HCT116 (cell line): ENCODE measurements around the gene NAB2. TPM values are rescaled to one million over a fixed set of nuclear protein-coding genes. Genes with fewer than 3 reads are reported as not detected.
A peak's percentile ranks its signal among the peaks of the same experiment; 100 is the strongest.

Source experiments
- ATAC-seq: fragments of 200-7000 bp; cut with Tn5 transposase; 2 replicates; pipeline ENCODE4 v1.9.1; 2020; ENCODE audit warnings: mild to moderate bottlenecking, moderate library complexity
- BruUV-seq: library from RNA; stranded (reverse); fragments of 400-500 nt; replicated peaks from 2 replicates; lab custom pipeline; 2021; lab: Mats Ljungman, UMichigan
- CTCF ChIA-PET: fragments of 300-600 bp; sonication (Branson Sonifier 250); formaldehyde crosslinking; loops from one replicate; lab custom pipeline; 2021; ENCODE audit warnings: antibody characterized with exemption; lab: Charles Lee
- POLR2A ChIA-PET: fragments of 300-600, 350-600 bp; sonication (Branson Sonifier 250); formaldehyde crosslinking; loops from one replicate; lab custom pipeline; 2021; ENCODE audit warnings: antibody characterized with exemption; lab: Charles Lee
- RAD21 ChIA-PET, 2 experiments: fragments of 300-600 bp; sonication (Branson Sonifier 250); formaldehyde crosslinking; loops; one replicate each; lab custom pipeline; 2023; ENCODE audit warnings: low total read pairs in 2 of 2; ENCODE audit not compliant: uncharacterized antibody in 2 of 2, unreplicated experiment in 2 of 2, low non-redundant PET in 1 of 2; lab: Charles Lee
- DNase-seq: peaks from one replicate; pipeline ENCODE4 v3.0.0-alpha.2; 2010; ENCODE audit warnings: low read depth, low spot score
- H2AFZ ChIP-seq: fragments of 200-600 bp; shearing (Covaris generic), sonication (generic); 2 replicates; pipeline ENCODE4 v1.6.1; 2017; ENCODE audit warnings: low read depth, mixed run types, mixed read lengths, antibody characterized with exemption, low read length; ENCODE audit not compliant: poor library complexity, severe bottlenecking
- H3K27ac ChIP-seq: 2 replicates; pipeline ENCODE4 v1.5.1; 2012; ENCODE audit warnings: low read depth, low read length
- H3K27me3 ChIP-seq: fragments of 200-600 bp; sonication (generic); 2 replicates; pipeline ENCODE4 v1.6.1; 2016; ENCODE audit warnings: mixed run types, low read length, mixed read lengths; ENCODE audit not compliant: insufficient read depth
- H3K36me3 ChIP-seq, 2 experiments: fragments of 200-500 bp in 1 of 2; fragments of 200-600 bp in 1 of 2; sonication (Bioruptor generic) in 1 of 2; sonication (generic) in 1 of 2; 2 replicates each; pipeline versions ENCODE4 v1.5.1 to v1.6.1; 2014 to 2016; ENCODE audit warnings: low read length in 2 of 2, inconsistent platforms in 1 of 2, mixed read lengths in 1 of 2, mixed run types in 1 of 2; ENCODE audit not compliant: insufficient read depth in 2 of 2, control insufficient read depth in 1 of 2
- H3K4me1 ChIP-seq, 2 experiments: fragments of 200-600 bp in 1 of 2; sonication (generic) in 1 of 2; 2 replicates each; pipeline versions ENCODE4 v1.5.1 to v1.6.1; 2012 to 2017; ENCODE audit warnings: low read length in 2 of 2, inconsistent platforms in 1 of 2, mild to moderate bottlenecking in 1 of 2, mixed read lengths in 1 of 2, mixed run types in 1 of 2, moderate library complexity in 1 of 2; ENCODE audit not compliant: insufficient read depth in 2 of 2, control insufficient read depth in 1 of 2
- H3K4me2 ChIP-seq: fragments of 200-600 bp; sonication (generic); 2 replicates; pipeline ENCODE4 v1.6.1; 2017; ENCODE audit warnings: mixed run types, low read length, mixed read lengths
- H3K4me3 ChIP-seq, 2 experiments: fragments of 200-600 bp in 1 of 2; sonication (generic) in 1 of 2; replicated peaks in 1 of 2; 2 replicates each; pipeline ENCODE4 v1.5.1; 2011 to 2016; ENCODE audit warnings: low read length in 2 of 2, control low read depth in 1 of 2, low read depth in 1 of 2, mild to moderate bottlenecking in 1 of 2, mixed read lengths in 1 of 2, mixed run types in 1 of 2
- H3K79me2 ChIP-seq: fragments of 200-600 bp; sonication (generic); 2 replicates; pipeline ENCODE4 v1.6.1; 2017; ENCODE audit warnings: mild to moderate bottlenecking, mixed run types, low read length, moderate library complexity, mixed read lengths; ENCODE audit not compliant: insufficient read depth
- H3K9ac ChIP-seq: fragments of 200-600 bp; sonication (generic); 2 replicates; pipeline ENCODE4 v1.6.1; 2016; ENCODE audit warnings: low read length, mixed read lengths
- H3K9me2 ChIP-seq: fragments of 200-600 bp; sonication (generic), shearing (Covaris generic); 2 replicates; pipeline ENCODE4 v1.6.1; 2017; ENCODE audit warnings: mixed run types, mild to moderate bottlenecking, moderate library complexity; ENCODE audit not compliant: insufficient read depth
- H3K9me3 ChIP-seq, 2 experiments: fragments of 200-500 bp in 1 of 2; fragments of 200-600 bp in 1 of 2; sonication (Bioruptor generic) in 1 of 2; sonication (generic) in 1 of 2; 2 replicates each; pipeline ENCODE4 v1.6.1; 2014 to 2017; ENCODE audit warnings: low read length in 2 of 2, mixed read lengths in 2 of 2, inconsistent platforms in 1 of 2, low read depth in 1 of 2, mild to moderate bottlenecking in 1 of 2, mixed run types in 1 of 2, moderate library complexity in 1 of 2; ENCODE audit not compliant: control insufficient read depth in 1 of 2, insufficient read depth in 1 of 2
- H4K20me1 ChIP-seq: fragments of 200-600 bp; sonication (generic), shearing (Covaris generic); 2 replicates; pipeline ENCODE4 v1.6.1; 2017; ENCODE audit warnings: mixed run types, mild to moderate bottlenecking, moderate library complexity; ENCODE audit not compliant: insufficient read depth
- EGR1 ChIP-seq: IDR thresholded peaks from 2 replicates; pipeline ENCODE4 v1.6.1; 2012; ENCODE audit warnings: low read depth
- RAD21 ChIP-seq: IDR thresholded peaks from 2 replicates; pipeline ENCODE4 v1.6.1; 2012; ENCODE audit warnings: low read depth, mild to moderate bottlenecking
- SIN3A ChIP-seq: IDR thresholded peaks from 2 replicates; pipeline ENCODE4 v1.6.1; 2012; ENCODE audit warnings: low read depth
- YY1 ChIP-seq: IDR thresholded peaks from 2 replicates; pipeline ENCODE4 v1.6.1; 2011; ENCODE audit warnings: low read length, low read depth, moderate library complexity, mild to moderate bottlenecking; ENCODE audit not compliant: insufficient replicate concordance; ENCODE audit errors: extremely low read depth
- intact Hi-C: fragments of 100-400 bp; cut with micrococcal nuclease; formaldehyde crosslinking; loops from 2 replicates; pipeline ENCODE4 v1.10.0; 2022
- total RNA-seq: library from RNA; stranded (reverse); gene quantifications from one replicate; pipeline ENCODE4 v1.2.1, GENCODE V29; 2021; ENCODE audit not compliant: unreplicated experiment
- TF ChIP-seq, protein P1 (sequence below), 3 experiments: fragments of 200-600 bp in 1 of 3; sonication (generic) in 1 of 3; IDR thresholded peaks in 2 of 3; conservative IDR thresholded peaks in 1 of 3; 2 replicates each; pipeline ENCODE4 v1.5.1; 2012 to 2017; ENCODE audit warnings: low read depth in 2 of 3, low read length in 2 of 3, antibody characterized with exemption in 1 of 3, borderline replicate concordance in 1 of 3, control low read depth in 1 of 3, mild to moderate bottlenecking in 1 of 3, mixed read lengths in 1 of 3, mixed run types in 1 of 3, moderate library complexity in 1 of 3; ENCODE audit not compliant: insufficient read depth in 1 of 3

The NAB2 gene
- total RNA-seq, 1 experiment from 2014 or later: 77.1 TPM

DNA sequence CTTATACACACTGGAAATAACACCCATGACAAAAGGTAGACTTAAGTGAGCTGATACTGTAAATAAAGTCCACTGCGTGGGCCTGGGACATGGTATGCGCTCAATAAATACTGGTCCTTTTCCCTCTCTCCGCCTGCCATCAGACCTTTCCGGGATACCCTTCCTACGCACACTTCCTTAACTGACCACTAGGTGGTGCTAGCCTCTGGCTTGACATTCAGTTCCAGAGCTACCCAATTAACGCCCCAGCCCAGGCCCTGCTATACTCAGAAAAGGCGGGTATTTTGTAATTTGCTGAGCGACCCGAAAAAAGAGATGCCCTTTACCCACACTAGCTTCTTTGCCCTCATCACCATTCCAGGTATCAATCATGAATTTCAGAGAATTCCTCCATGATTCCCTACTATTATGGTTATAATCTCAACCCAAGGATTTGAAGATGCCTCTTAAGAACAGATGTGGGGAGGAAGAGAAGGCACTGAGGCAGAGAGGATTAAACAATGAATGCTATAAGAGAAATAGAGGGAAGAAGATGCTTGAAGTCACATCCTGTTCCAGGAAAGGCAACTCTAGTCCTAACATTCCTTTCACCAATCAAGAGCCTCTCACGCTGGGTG, 35.5 kb downstream of the NAB2 start:
- H3K27ac ChIP-seq: no peak overlapping the region
- BruUV-seq: no TSS peak
- no peaks in the 10 kb centered on the region for H3K27me3 ChIP-seq
- intact Hi-C loops: loop anchor here (1.0 to 10.0 kb wide), 3 partner anchors 49 to 120 kb away; no protein-coding TSS in a partner anchor
- H2AFZ ChIP-seq: peak overlapping the region; percentile 82
- H3K4me1 ChIP-seq: peaks cover 9 to 27% of the 10 kb centered on the region in 2 experiments
- H3K4me2 ChIP-seq: no peak overlapping the region
- no peaks in the 10 kb centered on the region for H3K79me2 ChIP-seq
- H3K36me3 ChIP-seq: no peaks in the 10 kb centered on the region
- TF ChIP-seq, protein P1, sequence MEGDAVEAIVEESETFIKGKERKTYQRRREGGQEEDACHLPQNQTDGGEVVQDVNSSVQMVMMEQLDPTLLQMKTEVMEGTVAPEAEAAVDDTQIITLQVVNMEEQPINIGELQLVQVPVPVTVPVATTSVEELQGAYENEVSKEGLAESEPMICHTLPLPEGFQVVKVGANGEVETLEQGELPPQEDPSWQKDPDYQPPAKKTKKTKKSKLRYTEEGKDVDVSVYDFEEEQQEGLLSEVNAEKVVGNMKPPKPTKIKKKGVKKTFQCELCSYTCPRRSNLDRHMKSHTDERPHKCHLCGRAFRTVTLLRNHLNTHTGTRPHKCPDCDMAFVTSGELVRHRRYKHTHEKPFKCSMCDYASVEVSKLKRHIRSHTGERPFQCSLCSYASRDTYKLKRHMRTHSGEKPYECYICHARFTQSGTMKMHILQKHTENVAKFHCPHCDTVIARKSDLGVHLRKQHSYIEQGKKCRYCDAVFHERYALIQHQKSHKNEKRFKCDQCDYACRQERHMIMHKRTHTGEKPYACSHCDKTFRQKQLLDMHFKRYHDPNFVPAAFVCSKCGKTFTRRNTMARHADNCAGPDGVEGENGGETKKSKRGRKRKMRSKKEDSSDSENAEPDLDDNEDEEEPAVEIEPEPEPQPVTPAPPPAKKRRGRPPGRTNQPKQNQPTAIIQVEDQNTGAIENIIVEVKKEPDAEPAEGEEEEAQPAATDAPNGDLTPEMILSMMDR (IDR thresholded peaks at IDR 0.05 in 2 of 3, conservative IDR thresholded peaks at IDR 0.05 in 1 of 3; ENCODE audit: borderline replicate concordance in 1 of 3, insufficient read depth in 1 of 3, low read depth in 2 of 3, low read length in 2 of 3): peak; percentile 88 to 94 (median 92)
- TF ChIP-seq YY1 (peak; percentile 50), RAD21 (peak; percentile 84), EGR1 (0 out of 2 replicates have a peak, but pooled peaks have one; percentile 12), SIN3A (no peak)
- H3K9ac ChIP-seq: no peak overlapping the region
- no peak overlapping the region for H3K4me3 ChIP-seq
- RAD21 ChIA-PET: interaction anchor here (0.9 to 1.1 kb wide), 3 partner anchors 49 to 52 kb away, joined by 3 to 7 read pairs (median 4); no protein-coding TSS in a partner anchor
- CTCF ChIA-PET: interaction anchor here (0.5 to 5.8 kb wide), 18 partner anchors 13 to 1443 kb away, joined by 3 to 44 read pairs (median 3); partner anchors contain the start of genes NAB2, NEMP1, SHMT2 and STAT6
- ATAC-seq: peak; percentile 56
- peak; percentile 56 for DNase-seq
- peaks cover 6 to 7% of the 10 kb centered on the region in 2 experiments; a peak in 1 of 4 replicates for H3K9me3 ChIP-seq
- H3K9me2 ChIP-seq: no peaks in the 10 kb centered on the region
- H4K20me1 ChIP-seq: no peaks in the 10 kb centered on the region
- POLR2A ChIA-PET: interaction anchor here (1.1 to 1.2 kb wide), 2 partner anchors 13 to 51 kb away, joined by 3 read pairs; partner anchors contain the start of gene STAT6
